SU-DHL-6 (cell line): ENCODE data around the gene QSOX2.

ENCODE experiments used
- H2AFZ ChIP-seq: fragments of 200-600 bp; sonication (generic); 2 replicates; pipeline ENCODE4 v1.6.1; 2014; ENCODE audit warnings: low read depth, mild to moderate bottlenecking, moderate library complexity, mixed read lengths, antibody characterized with exemption, low read length; ENCODE audit not compliant: severe bottlenecking
- H3F3A ChIP-seq: fragments of 200-600 bp; shearing (Covaris generic); 2 replicates; pipeline ENCODE4 v1.6.0; 2016; ENCODE audit warnings: antibody characterized with exemption, mild to moderate bottlenecking; ENCODE audit not compliant: insufficient read depth
- H3K27ac ChIP-seq: fragments of 200-600 bp; sonication (generic); 2 replicates; pipeline ENCODE4 v1.5.1; 2016; ENCODE audit warnings: low read depth, mild to moderate bottlenecking, low read length, moderate library complexity, mixed read lengths
- H3K27me3 ChIP-seq: fragments of 200-600 bp; sonication (generic), shearing (Covaris generic); 2 replicates; pipeline ENCODE4 v1.6.0; 2014; ENCODE audit warnings: mild to moderate bottlenecking, low read length
- H3K36me3 ChIP-seq: fragments of 200-600 bp; sonication (generic); 2 replicates; pipeline ENCODE4 v1.6.1; 2014; ENCODE audit warnings: mild to moderate bottlenecking, low read length, mixed read lengths
- H3K4me2 ChIP-seq: fragments of 300-600, 200-600 bp; shearing (Covaris generic), sonication (generic); 2 replicates; pipeline ENCODE4 v1.6.0; 2014; ENCODE audit warnings: low read length, low read depth, mild to moderate bottlenecking; ENCODE audit not compliant: poor library complexity, severe bottlenecking
- H3K4me3 ChIP-seq: fragments of 200-600 bp; sonication (generic); 2 replicates; pipeline ENCODE4 v1.5.1; 2014; ENCODE audit warnings: antibody characterized with exemption, low read length, mild to moderate bottlenecking, mixed read lengths; ENCODE audit not compliant: insufficient read depth, poor library complexity, severe bottlenecking
- H3K79me2 ChIP-seq: fragments of 200-600 bp; sonication (generic); 2 replicates; pipeline ENCODE4 v1.6.1; 2014; ENCODE audit warnings: mild to moderate bottlenecking, low read length, moderate library complexity; ENCODE audit not compliant: insufficient read depth
- H3K9ac ChIP-seq: fragments of 200-600 bp; sonication (generic); 2 replicates; pipeline ENCODE4 v1.7.0; 2014; ENCODE audit warnings: mild to moderate bottlenecking, low read length
- H3K9me2 ChIP-seq: fragments of 200-600 bp; sonication (generic); replicated peaks from 2 replicates; pipeline ENCODE4 v1.6.1; 2014; ENCODE audit warnings: low read length; ENCODE audit not compliant: insufficient read depth
- H3K9me3 ChIP-seq: fragments of 200-600 bp; sonication (generic); 2 replicates; pipeline ENCODE4 v1.6.1; 2014; ENCODE audit warnings: low read length, mixed read lengths; ENCODE audit not compliant: insufficient read depth
- H4K20me1 ChIP-seq: fragments of 200-600 bp; sonication (generic); 2 replicates; pipeline ENCODE4 v1.6.1; 2014; ENCODE audit warnings: low read depth, mild to moderate bottlenecking, antibody characterized with exemption, low read length, moderate library complexity, mixed read lengths
- CTCF ChIP-seq: fragments of 200-600 bp; sonication (generic); IDR thresholded peaks from one replicate; pipeline ENCODE4 v1.5.1; 2017; ENCODE audit warnings: antibody characterized with exemption, mild to moderate bottlenecking, low read length, moderate library complexity; ENCODE audit not compliant: insufficient read depth, poor library complexity, severe bottlenecking
- EZH2phosphoT487 ChIP-seq: fragments of 200-600 bp; sonication (generic), shearing (Covaris generic); conservative IDR thresholded peaks from 2 replicates; pipeline ENCODE4 v1.6.1; 2018; ENCODE audit warnings: mild to moderate bottlenecking, antibody characterized with exemption, low read length, moderate library complexity, mixed read lengths

QSOX2 gene

GRCh38 chr9:136241542-136241941 is 4.1 kb downstream of the QSOX2 start:
- H3K27ac ChIP-seq: peak overlapping the region; percentile 87; the same call in 1 of the 2 replicates
- no peaks in the 10 kb centered on the region for H3K27me3 ChIP-seq
- no peaks in the 10 kb centered on the region for H3K9me3 ChIP-seq
- peaks cover 30% of the 10 kb centered on the region for H3F3A ChIP-seq
- no peak for TF ChIP-seq CTCF
- TF ChIP-seq EZH2phosphoT487: no peak
- peaks cover 83% of the 10 kb centered on the region for H3K79me2 ChIP-seq
- H3K36me3 ChIP-seq: no peaks in the 10 kb centered on the region
- H3K4me2 ChIP-seq: no peak overlapping the region
- no peaks in the 10 kb centered on the region for H4K20me1 ChIP-seq
- H3K9ac ChIP-seq: no peak overlapping the region
- H3K4me3 ChIP-seq: no peak overlapping the region
- no peaks in the 10 kb centered on the region for H3K9me2 ChIP-seq
- no peak overlapping the region for H2AFZ ChIP-seq

- H3K27ac ChIP-seq: peak overlapping the region; percentile 87
- peak overlapping the region; percentile 59 for H3K4me2 ChIP-seq
- peaks cover 25% of the 10 kb centered on the region for H3F3A ChIP-seq
- TF ChIP-seq EZH2phosphoT487: no peak
- no peak for TF ChIP-seq CTCF
- H3K9me2 ChIP-seq: no peaks in the 10 kb centered on the region
- H4K20me1 ChIP-seq: no peaks in the 10 kb centered on the region
- H3K4me3 ChIP-seq: no peak overlapping the region
- H3K9me3 ChIP-seq: no peaks in the 10 kb centered on the region
- peaks cover 88% of the 10 kb centered on the region for H3K79me2 ChIP-seq
- no peak overlapping the region for H2AFZ ChIP-seq
- H3K27me3 ChIP-seq: no peaks in the 10 kb centered on the region
- no peaks in the 10 kb centered on the region for H3K36me3 ChIP-seq
- no peak overlapping the region for H3K9ac ChIP-seq
These were observed 4.7 kb downstream of the QSOX2 start for GRCh38 chr9:136240941-136241340.

GRCh38 chr9:136239983-136240330 is 5.7 kb downstream of the QSOX2 start:
- H3K4me2 ChIP-seq: peak overlapping the region; percentile 59
- no peaks in the 10 kb centered on the region for H3K9me2 ChIP-seq
- H3K4me3 ChIP-seq: no peak overlapping the region
- H4K20me1 ChIP-seq: no peaks in the 10 kb centered on the region
- H3K27ac ChIP-seq: peak overlapping the region; percentile 87
- no peaks in the 10 kb centered on the region for H3K36me3 ChIP-seq
- TF ChIP-seq EZH2phosphoT487 (no peak), CTCF (no peak)
- no peaks in the 10 kb centered on the region for H3K27me3 ChIP-seq
- peak overlapping the region; percentile 44 for H3K9ac ChIP-seq
- H3F3A ChIP-seq: peaks cover 24% of the 10 kb centered on the region
- peaks cover 95% of the 10 kb centered on the region for H3K79me2 ChIP-seq
- no peaks in the 10 kb centered on the region for H3K9me3 ChIP-seq
- no peak overlapping the region for H2AFZ ChIP-seq
